Pons (tissue), 1 donor: ENCODE data around the gene KLHL13.

Experiments used
- DNase-seq: peaks from one replicate; pipeline ENCODE4 v3.0.0-alpha.2; 2016; ENCODE audit warnings: low spot score

Gene KLHL13

GRCh38 chrX:117854806-117855205 lies 261.8 kb downstream of the KLHL13 start:
- no peak for DNase-seq

- no peak for DNase-seq
Observed at GRCh38 chrX:117851025-117851424, 265.6 kb downstream of the KLHL13 start.
